ENCODE measurements around the gene VGLL1.

Gene VGLL1

DNA sequence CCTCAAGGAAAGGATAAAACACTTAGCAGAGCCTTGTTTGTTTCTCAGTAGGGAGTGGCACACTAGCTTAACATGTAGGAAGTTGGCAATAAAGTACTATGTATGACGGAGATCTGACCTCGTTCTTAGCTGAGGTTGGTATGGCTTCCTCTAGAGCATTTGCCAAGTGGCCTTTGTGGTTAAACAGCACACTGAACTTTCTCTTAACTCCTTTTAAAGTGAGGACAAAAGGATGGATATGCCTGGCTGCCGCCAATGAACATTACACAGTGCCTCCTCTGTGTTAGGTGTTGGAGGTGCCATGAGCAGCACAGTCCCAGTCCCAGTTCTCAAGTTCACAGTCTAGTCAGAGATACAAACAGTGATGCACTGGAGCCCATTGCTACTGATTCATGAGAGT, 54.4 kb downstream of the VGLL1 start:
- DNase-seq (ENCODE audit: extremely low spot score) = no peak
- ChIA-PET CTCF (interaction anchor here (0.6 to 1.3 kb wide), 2 partner anchors 9 to 17 kb away, joined by 3 to 5 read pairs; no protein-coding TSS in a partner anchor), POLR2A (no interaction called here)
- TF ChIP-seq, protein P1, sequence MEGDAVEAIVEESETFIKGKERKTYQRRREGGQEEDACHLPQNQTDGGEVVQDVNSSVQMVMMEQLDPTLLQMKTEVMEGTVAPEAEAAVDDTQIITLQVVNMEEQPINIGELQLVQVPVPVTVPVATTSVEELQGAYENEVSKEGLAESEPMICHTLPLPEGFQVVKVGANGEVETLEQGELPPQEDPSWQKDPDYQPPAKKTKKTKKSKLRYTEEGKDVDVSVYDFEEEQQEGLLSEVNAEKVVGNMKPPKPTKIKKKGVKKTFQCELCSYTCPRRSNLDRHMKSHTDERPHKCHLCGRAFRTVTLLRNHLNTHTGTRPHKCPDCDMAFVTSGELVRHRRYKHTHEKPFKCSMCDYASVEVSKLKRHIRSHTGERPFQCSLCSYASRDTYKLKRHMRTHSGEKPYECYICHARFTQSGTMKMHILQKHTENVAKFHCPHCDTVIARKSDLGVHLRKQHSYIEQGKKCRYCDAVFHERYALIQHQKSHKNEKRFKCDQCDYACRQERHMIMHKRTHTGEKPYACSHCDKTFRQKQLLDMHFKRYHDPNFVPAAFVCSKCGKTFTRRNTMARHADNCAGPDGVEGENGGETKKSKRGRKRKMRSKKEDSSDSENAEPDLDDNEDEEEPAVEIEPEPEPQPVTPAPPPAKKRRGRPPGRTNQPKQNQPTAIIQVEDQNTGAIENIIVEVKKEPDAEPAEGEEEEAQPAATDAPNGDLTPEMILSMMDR (IDR thresholded peaks at IDR 0.05; ENCODE audit: control extremely low read depth, extremely low read depth, low read depth, missing control alignments) = no peak

DNA sequence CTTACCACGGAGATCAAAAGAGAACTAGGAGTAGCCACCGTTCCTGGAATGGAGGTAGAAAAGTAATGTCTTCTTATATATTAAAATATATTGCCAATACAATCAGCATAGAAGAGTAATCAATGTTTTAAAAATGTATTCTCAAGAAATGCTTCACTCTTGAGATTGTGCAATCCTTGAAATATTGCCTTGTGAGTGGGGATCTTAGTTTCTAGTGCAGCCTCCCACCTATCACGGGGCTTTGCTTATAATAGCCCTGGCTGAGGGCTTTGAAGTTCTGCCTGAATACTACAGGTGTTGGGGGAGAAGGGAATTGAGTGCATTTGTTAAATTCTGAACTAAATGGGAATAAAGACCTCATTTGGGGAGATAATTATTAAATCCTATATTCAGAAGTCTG, 55.5 kb downstream of the VGLL1 start:
- DNase-seq (ENCODE audit: extremely low spot score) = no peak
- POLR2A ChIA-PET = no interaction called here
- TF ChIP-seq, protein P1 (IDR thresholded peaks at IDR 0.05; ENCODE audit: control extremely low read depth, extremely low read depth, low read depth, missing control alignments) = no peak
- CTCF ChIA-PET = no interaction called here

DNA sequence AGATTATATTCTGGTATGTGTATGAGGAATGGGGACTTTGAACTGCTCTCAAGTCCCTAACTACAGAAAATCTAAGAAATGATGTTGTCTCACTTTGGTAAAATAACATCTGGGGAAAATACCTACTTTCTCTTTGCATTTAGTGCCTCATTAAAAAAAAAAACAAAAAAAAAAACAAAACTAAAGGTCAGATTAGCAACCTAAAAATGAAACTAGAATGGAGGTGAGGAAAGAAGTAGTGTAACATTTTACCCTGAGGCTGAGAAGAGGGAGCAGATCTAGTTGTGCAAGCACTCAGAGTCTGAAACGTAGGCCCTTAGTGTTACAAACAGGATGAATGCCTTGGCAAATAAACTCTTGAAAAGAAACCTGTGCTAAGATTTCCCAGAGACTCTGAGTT, 56.0 kb downstream of the VGLL1 start:
- ChIA-PET CTCF (interaction anchor here (1.5 kb wide), 1 partner anchor 10 kb away, joined by 7 read pairs; no protein-coding TSS in a partner anchor), POLR2A (no interaction called here)
- DNase-seq (ENCODE audit: extremely low spot score) = peak; percentile 37
- TF ChIP-seq, protein P1 (IDR thresholded peaks at IDR 0.05; ENCODE audit: control extremely low read depth, extremely low read depth, low read depth, missing control alignments) = no peak

DNA sequence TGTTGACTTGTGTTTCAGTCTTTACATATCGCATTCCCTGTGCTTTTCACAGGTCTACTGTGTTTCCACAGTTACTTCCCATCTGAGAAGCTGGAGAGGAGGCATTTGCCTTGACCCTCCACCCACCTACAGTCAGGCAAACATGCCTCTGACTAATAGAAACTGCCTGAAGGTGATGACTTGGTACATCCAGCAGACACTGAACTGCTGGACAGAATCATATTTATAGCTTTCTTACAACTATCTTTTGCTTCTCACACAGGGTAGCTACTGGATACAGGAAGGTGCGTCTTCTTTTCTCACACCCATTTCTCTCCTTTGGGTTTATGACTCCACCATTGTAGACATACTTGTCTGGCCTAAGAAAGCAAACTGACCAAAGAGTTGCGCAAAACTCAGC, 58.0 kb downstream of the VGLL1 start:
- ChIA-PET POLR2A (no interaction called here), CTCF (interaction anchor here (1.1 kb wide), 1 partner anchor 13 kb away, joined by 3 read pairs; no protein-coding TSS in a partner anchor)

DNA sequence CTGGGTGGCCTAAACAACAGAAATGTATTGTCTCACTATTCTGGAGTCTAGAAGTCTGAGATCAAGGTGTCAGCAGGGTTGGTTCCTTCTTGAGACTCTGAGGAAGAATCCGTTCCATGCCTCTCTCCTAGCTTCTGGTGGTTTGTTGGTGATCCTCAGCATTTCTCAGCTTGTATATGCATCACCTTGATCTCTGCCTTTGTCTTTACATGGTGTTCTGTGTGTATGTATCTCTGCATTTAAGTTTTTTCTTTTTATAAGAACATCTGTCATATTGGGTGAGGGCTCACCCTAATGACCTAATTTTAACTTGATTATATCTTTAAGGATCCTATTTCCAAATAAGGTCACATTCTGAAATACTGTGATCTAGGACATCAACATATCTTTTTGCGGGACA, 65.3 kb downstream of the VGLL1 start:
- CTCF ChIA-PET = no interaction called here
- no peak for DNase-seq (ENCODE audit: extremely low spot score)
- POLR2A ChIA-PET = no interaction called here
- TF ChIP-seq, protein P1 (IDR thresholded peaks at IDR 0.05; ENCODE audit: control extremely low read depth, extremely low read depth, low read depth, missing control alignments) = no peak

More for the DNA sequence above, 58.0 kb downstream of the VGLL1 start:
- TF ChIP-seq, protein P1 (IDR thresholded peaks at IDR 0.05; ENCODE audit: control extremely low read depth, extremely low read depth, low read depth, missing control alignments) = no peak
- no peak for DNase-seq (ENCODE audit: extremely low spot score)

DNA sequence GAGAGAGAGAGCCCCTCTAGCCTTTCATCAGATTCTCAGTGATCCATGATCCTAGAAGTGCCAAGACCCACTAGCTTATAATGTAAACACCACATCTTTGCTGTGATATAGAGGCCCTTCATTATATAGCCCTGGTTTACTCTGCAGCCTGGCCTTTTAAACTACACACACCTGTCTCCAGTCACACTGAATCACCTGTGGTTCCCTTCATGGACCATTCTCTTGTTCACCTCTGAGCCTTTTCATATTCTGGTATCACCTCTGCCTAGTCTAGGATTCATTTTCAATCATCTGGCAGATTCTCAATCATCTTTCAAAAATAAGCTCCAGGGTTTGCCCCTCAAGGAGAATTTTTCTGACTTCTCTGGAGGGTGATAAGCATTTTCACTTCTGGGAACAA, 65.9 kb downstream of the VGLL1 start:
- TF ChIP-seq, protein P1 (IDR thresholded peaks at IDR 0.05; ENCODE audit: control extremely low read depth, extremely low read depth, low read depth, missing control alignments) = no peak
- POLR2A ChIA-PET = no interaction called here
- no peak for DNase-seq (ENCODE audit: extremely low spot score)
- CTCF ChIA-PET = no interaction called here

DNA sequence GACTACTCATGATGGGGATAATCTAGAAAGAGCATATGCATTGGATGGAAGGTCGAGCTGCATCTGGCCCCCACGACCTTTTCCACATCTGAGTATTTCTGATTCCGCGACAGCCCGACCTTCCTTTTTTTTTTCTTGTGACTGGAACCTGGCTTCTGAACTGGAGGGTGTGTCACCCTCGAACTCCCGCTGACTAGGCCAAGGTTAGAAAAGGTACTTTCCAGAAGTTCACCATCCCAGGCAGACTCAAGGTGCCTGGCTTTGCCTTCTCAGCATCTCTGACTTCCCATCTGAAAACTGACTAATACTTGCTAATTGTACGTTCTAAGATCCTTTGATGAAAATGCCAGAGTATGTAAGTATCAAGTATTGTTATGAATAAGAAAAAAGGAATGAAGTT, 66.6 kb downstream of the VGLL1 start:
- no peak for DNase-seq (ENCODE audit: extremely low spot score)
- ChIA-PET CTCF (no interaction called here), POLR2A (no interaction called here)
- TF ChIP-seq, protein P1 (IDR thresholded peaks at IDR 0.05; ENCODE audit: control extremely low read depth, extremely low read depth, low read depth, missing control alignments) = no peak

All from GM10248 (cell line).